ENCODE results near the gene UBTD1. TPM values are rescaled to one million over a fixed set of nuclear protein-coding genes. Genes with fewer than 3 reads are reported as not detected.

UBTD1 gene
- total and polyA plus RNA-seq, 10 of the 15 experiments (the other 5 are each of a cell fraction or from before 2014, with no cell fraction given): 0.04 to 1.5 (median 1.2) TPM; not detected in 1

DNA sequence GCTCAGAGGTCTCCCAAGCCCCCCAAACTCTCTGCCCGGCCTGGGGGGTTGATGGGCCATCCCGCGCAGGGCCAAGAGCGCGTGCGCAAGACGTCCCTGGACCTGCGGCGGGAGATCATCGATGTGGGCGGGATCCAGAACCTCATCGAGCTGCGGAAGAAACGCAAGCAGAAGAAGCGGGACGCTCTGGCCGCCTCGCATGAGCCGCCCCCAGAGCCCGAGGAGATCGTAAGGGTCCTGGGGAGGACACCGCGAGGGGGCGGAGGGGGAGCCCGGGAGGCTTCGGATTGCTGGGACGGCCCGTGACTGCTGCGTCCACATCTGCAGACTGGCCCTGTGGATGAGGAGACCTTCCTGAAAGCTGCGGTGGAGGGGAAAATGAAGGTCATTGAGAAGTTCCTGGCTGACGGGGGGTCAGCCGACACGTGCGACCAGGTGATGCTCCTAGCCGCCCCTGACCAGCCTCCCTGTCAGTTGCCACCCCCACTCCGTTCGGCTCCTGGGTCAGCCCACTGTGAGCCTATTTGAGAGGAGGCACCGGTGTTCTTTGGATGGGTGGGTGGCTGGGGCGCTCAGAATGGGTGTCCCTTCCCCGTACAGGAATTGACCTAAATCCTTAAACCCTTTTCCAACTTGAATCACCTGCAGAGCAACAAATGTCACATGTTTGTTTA lies 79.6 kb downstream of the UBTD1 start:
- no peaks in the 10 kb centered on the region for H4K20me1 ChIP-seq (ENCODE audit: control insufficient read depth, insufficient read depth)
- no peaks in the 10 kb centered on the region for H3K79me2 ChIP-seq (ENCODE audit: control insufficient read depth, insufficient read depth, low read length)
- CTCF ChIA-PET: no interaction called here
- DNase-seq (ENCODE audit: low read depth, low spot score): no peak
- 61% methylated on average over 37 of the region's 40 CpGs for WGBS (ENCODE audit: insufficient coverage, insufficient replicate concordance, low lambda C conversion rate, missing lambda C conversion rate)
- H3K27me3 ChIP-seq (replicated peaks in 1 of 2; ENCODE audit: control insufficient read depth in 2 of 2, insufficient read depth in 2 of 2, low read length in 1 of 2): no peaks in the 10 kb centered on the region; a peak in 1 of 4 replicates
- H3K4me3 ChIP-seq: no peak overlapping the region
- H3K9ac ChIP-seq (ENCODE audit: control insufficient read depth, insufficient read depth, low read length): no peak overlapping the region
- peak; percentile 41; the same call in 2 of the 3 replicates for ATAC-seq
- POLR2A ChIA-PET: no interaction called here
- in situ Hi-C loops (cut with MboI) (no loop called here), intact Hi-C loops (cut with micrococcal nuclease; ENCODE audit: unreplicated experiment) (no loop called here)
- H3K36me3 ChIP-seq (ENCODE audit: control insufficient read depth in 2 of 2, insufficient read depth in 2 of 2, low read length in 1 of 2): no peaks in the 10 kb centered on the region
- no peak overlapping the region for H3K27ac ChIP-seq (ENCODE audit: control insufficient read depth, insufficient read depth)
- no peak for FAIRE-seq
- H2AFZ ChIP-seq (ENCODE audit: control insufficient read depth, low read depth, low read length): no peak overlapping the region
- no peaks in the 10 kb centered on the region for H3K4me1 ChIP-seq (ENCODE audit: control insufficient read depth, insufficient read depth, low read length)
- no peak overlapping the region for H3K4me2 ChIP-seq (ENCODE audit: control insufficient read depth, insufficient read depth)
- RAD21 ChIA-PET (ENCODE audit: unreplicated experiment): no interaction called here
- no peaks in the 10 kb centered on the region for H3K9me3 ChIP-seq (replicated peaks; ENCODE audit: control insufficient read depth, insufficient read depth, low read length)
- no TSS peak for BruUV-seq (replicated peaks)
- SMC1A ChIA-PET (ENCODE audit: uncharacterized antibody, unreplicated experiment): no interaction called here
- TF ChIP-seq POLR2AphosphoS5 (IDR thresholded peaks at IDR 0.05; ENCODE audit: low read length) (no peak), SMAD5 (IDR thresholded peaks at IDR 0.05; ENCODE audit: low read depth) (no peak), SMC3 (IDR thresholded peaks at IDR 0.05; ENCODE audit: borderline replicate concordance, low read length) (no peak), TCF12 (IDR thresholded peaks at IDR 0.05; ENCODE audit: low read depth, low read length) (no peak), IRF4 (IDR thresholded peaks at IDR 0.05; ENCODE audit: low read depth, low read length) (no peak), SPI1 (IDR thresholded peaks at IDR 0.05; ENCODE audit: borderline replicate concordance, insufficient read depth, low read depth, low read length) (no peak), CEBPB (IDR thresholded peaks at IDR 0.05; ENCODE audit: borderline replicate concordance in 1 of 2, low read depth in 2 of 2, low read length in 2 of 2) (no peak), RUNX3 (IDR thresholded peaks at IDR 0.05; ENCODE audit: low read length) (no peak)
- TF ChIP-seq, protein P1, sequence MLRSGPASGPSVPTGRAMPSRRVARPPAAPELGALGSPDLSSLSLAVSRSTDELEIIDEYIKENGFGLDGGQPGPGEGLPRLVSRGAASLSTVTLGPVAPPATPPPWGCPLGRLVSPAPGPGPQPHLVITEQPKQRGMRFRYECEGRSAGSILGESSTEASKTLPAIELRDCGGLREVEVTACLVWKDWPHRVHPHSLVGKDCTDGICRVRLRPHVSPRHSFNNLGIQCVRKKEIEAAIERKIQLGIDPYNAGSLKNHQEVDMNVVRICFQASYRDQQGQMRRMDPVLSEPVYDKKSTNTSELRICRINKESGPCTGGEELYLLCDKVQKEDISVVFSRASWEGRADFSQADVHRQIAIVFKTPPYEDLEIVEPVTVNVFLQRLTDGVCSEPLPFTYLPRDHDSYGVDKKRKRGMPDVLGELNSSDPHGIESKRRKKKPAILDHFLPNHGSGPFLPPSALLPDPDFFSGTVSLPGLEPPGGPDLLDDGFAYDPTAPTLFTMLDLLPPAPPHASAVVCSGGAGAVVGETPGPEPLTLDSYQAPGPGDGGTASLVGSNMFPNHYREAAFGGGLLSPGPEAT (IDR thresholded peaks at IDR 0.05; ENCODE audit: low read depth): no peak

All from GM12878 (cell line).